B cell (primary cell): Measurements from ENCODE around the gene CSRP2. TPM values are rescaled to one million over a fixed set of nuclear protein-coding genes. Genes with fewer than 3 reads are reported as not detected.

Experiments used
- ATAC-seq: fragments of 200-7000 bp; cut with Tn5 transposase; one replicate; pipeline ENCODE4 v1.10.0; 2021; ENCODE audit warnings: low read depth, mild to moderate bottlenecking, moderate number of reproducible peaks, moderate library complexity
- CTCF ChIA-PET: fragments of 350-600 bp; sonication (Branson Sonifier 250); formaldehyde crosslinking; loops from one replicate; lab custom pipeline; 2021; ENCODE audit warnings: antibody characterized with exemption, inconsistent platforms; lab: Charles Lee
- POLR2A ChIA-PET: fragments of 350-600 bp; sonication (Branson Sonifier 250); formaldehyde crosslinking; loops from one replicate; lab custom pipeline; 2021; ENCODE audit warnings: antibody characterized with exemption; lab: Charles Lee
- DNase-seq: peaks from one replicate; pipeline ENCODE4 v3.0.0; 2013
- H2AFZ ChIP-seq: 2 replicates; pipeline ENCODE4 v1.6.1; 2012; ENCODE audit warnings: mild to moderate bottlenecking, low read depth, low read length; ENCODE audit not compliant: insufficient read depth, poor library complexity, severe bottlenecking
- H3K27ac ChIP-seq, 2 donors: 1 replicate in 1 of 2; 2 replicates in 1 of 2; pipeline ENCODE4 v1.5.1; 2012 to 2013; ENCODE audit warnings: low read length in 2 of 2, mild to moderate bottlenecking in 2 of 2, moderate library complexity in 1 of 2
- H3K27me3 ChIP-seq, 4 experiments: fragments of 200-600 bp in 1 of 4; sonication (generic) in 1 of 4; replicated peaks in 1 of 4; 1 replicate in 2 of 4; 2 replicates in 2 of 4; pipeline versions ENCODE4 v1.6.1 to v1.7.0; 2013 to 2016; ENCODE audit warnings: low read length in 3 of 4, mild to moderate bottlenecking in 2 of 4, mixed read lengths in 1 of 4, moderate library complexity in 1 of 4; ENCODE audit not compliant: insufficient read depth in 4 of 4, control insufficient read depth in 3 of 4; ENCODE audit errors: control extremely low read depth in 1 of 4
- H3K36me3 ChIP-seq, 2 experiments: replicated peaks in 1 of 2; 1 replicate in 1 of 2; 2 replicates in 1 of 2; pipeline versions ENCODE4 v1.6.1 to v1.7.1; 2013; ENCODE audit warnings: low read length in 1 of 2; ENCODE audit not compliant: insufficient read depth in 2 of 2, control insufficient read depth in 1 of 2; ENCODE audit errors: control extremely low read depth in 1 of 2, extremely low read depth in 1 of 2
- H3K4me1 ChIP-seq, 2 donors: fragments of 200-600 bp in 1 of 2; sonication (generic) in 1 of 2; 1 replicate in 1 of 2; 2 replicates in 1 of 2; pipeline versions ENCODE4 v1.5.1 to v1.6.1; 2013 to 2017; ENCODE audit warnings: low read length in 2 of 2; ENCODE audit not compliant: control insufficient read depth in 2 of 2, insufficient read depth in 2 of 2
- H3K4me2 ChIP-seq: replicated peaks from 2 replicates; pipeline ENCODE3; 2012; ENCODE audit warnings: mild to moderate bottlenecking, low read depth, low read length; ENCODE audit not compliant: poor library complexity, severe bottlenecking
- H3K4me3 ChIP-seq, 5 experiments: fragments of 200-600 bp in 1 of 5; sonication (generic) in 1 of 5; 1 replicate in 3 of 5; 2 replicates in 2 of 5; pipeline versions ENCODE4 v1.5.1 to v1.7.0; 2011 to 2016; ENCODE audit warnings: low read length in 4 of 5, mild to moderate bottlenecking in 4 of 5, low read depth in 2 of 5, control low read depth in 1 of 5, moderate library complexity in 1 of 5; ENCODE audit not compliant: insufficient read depth in 1 of 5; ENCODE audit errors: control extremely low read depth in 1 of 5, extremely low read depth in 1 of 5
- H3K79me2 ChIP-seq: fragments of 200-600 bp; sonication (generic); one replicate; pipeline ENCODE4 v1.6.0; 2016; ENCODE audit warnings: low read length; ENCODE audit not compliant: control insufficient read depth, insufficient read depth
- H3K9ac ChIP-seq: fragments of 200-600 bp; sonication (generic); 2 replicates; pipeline ENCODE4 v1.6.1; 2017; ENCODE audit warnings: mild to moderate bottlenecking, low read length, moderate library complexity
- H3K9me3 ChIP-seq, 3 donors: one replicate each; pipeline versions ENCODE4 v1.6.1 to v1.7.1; 2013; ENCODE audit warnings: low read length in 2 of 3; ENCODE audit not compliant: control insufficient read depth in 2 of 3, insufficient read depth in 1 of 3; ENCODE audit errors: control extremely low read depth in 1 of 3
- H4K20me1 ChIP-seq: 2 replicates; pipeline ENCODE4 v1.6.0; 2012; ENCODE audit warnings: mild to moderate bottlenecking, low read length; ENCODE audit not compliant: insufficient read depth, control insufficient read depth, poor library complexity, severe bottlenecking
- H3K27ac Mint-ChIP-seq: one replicate; pipeline ENCODE4 v1.8.0; 2021; ENCODE audit warnings: mixed read lengths
- H3K27me3 Mint-ChIP-seq: one replicate; pipeline ENCODE4 v1.8.0; 2021; ENCODE audit warnings: mixed read lengths
- H3K4me1 Mint-ChIP-seq: one replicate; pipeline ENCODE4 v1.8.0; 2021; ENCODE audit warnings: mixed read lengths
- H3K4me3 Mint-ChIP-seq: one replicate; pipeline ENCODE4 v1.8.0; 2021; ENCODE audit warnings: mixed read lengths
- H3K9me3 Mint-ChIP-seq: one replicate; pipeline ENCODE4 v1.8.0; 2022; ENCODE audit warnings: mixed read lengths; ENCODE audit not compliant: insufficient read depth
- EZH2 ChIP-seq: IDR thresholded peaks from 2 replicates; pipeline ENCODE4 v1.6.1; 2012; ENCODE audit warnings: borderline replicate concordance, low read depth, mild to moderate bottlenecking, moderate library complexity, low read length; ENCODE audit not compliant: insufficient read depth, poor library complexity, severe bottlenecking
- WGBS: methylation state at CpG from one replicate; pipeline ENCODE4 v1.1.5; 2013; ENCODE audit warnings: missing lambda C conversion rate; ENCODE audit not compliant: insufficient coverage; 5-methylcytosine and 5-hydroxymethylcytosine counted together
- intact Hi-C: fragments of 100-400 bp; cut with micrococcal nuclease; formaldehyde crosslinking; loops from one replicate; pipeline ENCODE4 v1.10.0; 2022
- polyA plus RNA-seq: library from polyadenylated mRNA; depleted of rRNA; stranded (reverse); fragments of >200 nt; gene quantifications from 2 replicates; pipeline ENCODE4 v1.2.3, GENCODE V29; 2012
- total RNA-seq, 2 donors: library from RNA; stranded (reverse); fragments of 120-200 nt in 1 of 2; gene quantifications; 1 replicate in 1 of 2; 2 replicates in 1 of 2; pipeline versions ENCODE4 v1.2.3 to v1.2.4, GENCODE V29; 2013 to 2022
- TF ChIP-seq, protein P1 (sequence below): fragments of 200-600 bp; IDR thresholded peaks from one replicate; pipeline ENCODE4 v1.8.0; 2022; ENCODE audit warnings: antibody characterized with exemption, mild to moderate bottlenecking

CSRP2 gene
- total and polyA plus RNA-seq, 2 donors (not counting 1 experiment from before 2014, with no cell fraction given): 0.44 TPM; not detected in 1

DNA sequence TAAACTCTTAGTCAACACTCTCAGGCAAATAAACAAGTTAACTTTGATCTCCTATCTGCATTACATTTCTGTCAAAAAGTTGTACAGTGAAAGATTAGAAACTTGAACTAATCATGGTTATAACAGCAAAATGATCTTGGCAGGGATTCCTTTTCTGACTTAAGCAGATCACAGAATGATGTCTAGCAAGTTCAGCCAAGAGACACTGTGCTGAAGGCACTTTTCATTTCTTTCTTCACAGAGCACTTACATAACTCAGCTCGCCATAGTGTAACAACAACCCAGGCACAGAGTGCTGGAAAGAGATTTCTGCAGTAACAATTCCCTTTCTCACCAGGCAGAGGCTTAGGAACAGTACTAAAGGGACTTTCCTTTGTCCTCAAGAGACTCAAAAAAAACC is 19.6 kb upstream of the CSRP2 start:
- Histone ChIP-seq H2AFZ (no peak overlapping the region), H3K9me3 (no peaks in the 10 kb centered on the region), H3K27ac (no peak overlapping the region), H3K4me3 (no peak overlapping the region), H3K27me3 (no peaks in the 10 kb centered on the region), H3K4me1 (no peaks in the 10 kb centered on the region), H4K20me1 (no peaks in the 10 kb centered on the region), H3K79me2 (no peaks in the 10 kb centered on the region), H3K9ac (no peak overlapping the region), H3K4me2 (no peak overlapping the region), H3K36me3 (no peaks in the 10 kb centered on the region)
- 100% methylated on average over 1 of the region's 1 CpG for WGBS
- TF ChIP-seq EZH2: no peak
- TF ChIP-seq, protein P1, sequence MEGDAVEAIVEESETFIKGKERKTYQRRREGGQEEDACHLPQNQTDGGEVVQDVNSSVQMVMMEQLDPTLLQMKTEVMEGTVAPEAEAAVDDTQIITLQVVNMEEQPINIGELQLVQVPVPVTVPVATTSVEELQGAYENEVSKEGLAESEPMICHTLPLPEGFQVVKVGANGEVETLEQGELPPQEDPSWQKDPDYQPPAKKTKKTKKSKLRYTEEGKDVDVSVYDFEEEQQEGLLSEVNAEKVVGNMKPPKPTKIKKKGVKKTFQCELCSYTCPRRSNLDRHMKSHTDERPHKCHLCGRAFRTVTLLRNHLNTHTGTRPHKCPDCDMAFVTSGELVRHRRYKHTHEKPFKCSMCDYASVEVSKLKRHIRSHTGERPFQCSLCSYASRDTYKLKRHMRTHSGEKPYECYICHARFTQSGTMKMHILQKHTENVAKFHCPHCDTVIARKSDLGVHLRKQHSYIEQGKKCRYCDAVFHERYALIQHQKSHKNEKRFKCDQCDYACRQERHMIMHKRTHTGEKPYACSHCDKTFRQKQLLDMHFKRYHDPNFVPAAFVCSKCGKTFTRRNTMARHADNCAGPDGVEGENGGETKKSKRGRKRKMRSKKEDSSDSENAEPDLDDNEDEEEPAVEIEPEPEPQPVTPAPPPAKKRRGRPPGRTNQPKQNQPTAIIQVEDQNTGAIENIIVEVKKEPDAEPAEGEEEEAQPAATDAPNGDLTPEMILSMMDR: no peak
- no peak overlapping the region for H3K27ac Mint-ChIP-seq
- peaks cover 8% of the 10 kb centered on the region for H3K27me3 Mint-ChIP-seq
- ATAC-seq (no peak), DNase-seq (no peak)
- ChIA-PET POLR2A (no interaction called here), CTCF (no interaction called here)
- peaks cover 2% of the 10 kb centered on the region for H3K4me1 Mint-ChIP-seq
- H3K4me3 Mint-ChIP-seq: no peak overlapping the region
- intact Hi-C loops: no loop called here
- no peaks in the 10 kb centered on the region for H3K9me3 Mint-ChIP-seq

DNA sequence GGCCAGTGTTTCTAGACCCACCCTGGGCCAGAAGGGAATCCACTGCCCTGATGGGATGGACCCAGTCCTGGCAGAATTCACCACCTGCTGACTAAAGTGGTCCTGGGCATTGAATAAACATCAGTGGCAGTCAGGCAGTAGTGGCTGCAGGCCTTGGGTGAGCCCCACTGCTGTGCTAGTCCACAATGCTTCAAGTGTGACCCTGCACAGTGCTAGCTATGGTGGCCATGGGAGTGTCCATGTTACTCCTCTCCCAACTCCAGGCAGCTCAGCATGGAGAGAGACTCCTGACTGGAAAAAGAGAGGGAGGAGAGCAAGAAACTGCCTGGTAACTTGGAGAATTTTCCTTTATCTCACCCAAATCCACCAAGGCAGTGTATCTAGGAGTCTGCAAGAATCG is 17.5 kb upstream of the CSRP2 start:
- Mint-ChIP-seq H3K4me3 (no peak overlapping the region), H3K9me3 (no peaks in the 10 kb centered on the region), H3K27me3 (peaks cover 8% of the 10 kb centered on the region), H3K4me1 (no peaks in the 10 kb centered on the region), H3K27ac (no peak overlapping the region)
- no peak overlapping the region for H3K9ac ChIP-seq
- no peak for DNase-seq
- H3K4me3 ChIP-seq: no peak overlapping the region
- POLR2A ChIA-PET: no interaction called here
- CTCF ChIA-PET: no interaction called here
- H3K4me1 ChIP-seq: no peaks in the 10 kb centered on the region
- H3K36me3 ChIP-seq: no peaks in the 10 kb centered on the region
- H4K20me1 ChIP-seq: no peaks in the 10 kb centered on the region
- H3K79me2 ChIP-seq: no peaks in the 10 kb centered on the region
- ATAC-seq: no peak
- intact Hi-C loops: no loop called here
- H3K27me3 ChIP-seq: no peaks in the 10 kb centered on the region
- no peaks in the 10 kb centered on the region for H3K9me3 ChIP-seq
- no peak for TF ChIP-seq EZH2
- TF ChIP-seq, protein P1: no peak
- H3K4me2 ChIP-seq: no peak overlapping the region
- H2AFZ ChIP-seq: no peak overlapping the region
- 100% methylated on average over 1 of the region's 1 CpG for WGBS
- H3K27ac ChIP-seq: no peak overlapping the region
